Osteocyte (in vitro differentiated cells): ENCODE data around the gene FSCN2. TPM values are rescaled to one million over a fixed set of nuclear protein-coding genes. Genes with fewer than 3 reads are reported as not detected.

ENCODE experiments used
- DNase-seq: peaks from one replicate; pipeline ENCODE4 v3.0.0; 2021; ENCODE audit warnings: mixed read lengths; ENCODE audit not compliant: unreplicated experiment; ENCODE audit errors: extremely low spot score
- H3K27ac Mint-ChIP-seq: one replicate; pipeline ENCODE4 v1.8.0; 2021; ENCODE audit warnings: mild to moderate bottlenecking, mixed read lengths; ENCODE audit not compliant: unreplicated experiment
- H3K27me3 Mint-ChIP-seq: one replicate; pipeline ENCODE4 v1.8.0; 2021; ENCODE audit warnings: mixed read lengths; ENCODE audit not compliant: unreplicated experiment
- H3K36me3 Mint-ChIP-seq: one replicate; pipeline ENCODE4 v1.8.0; 2021; ENCODE audit warnings: mixed read lengths; ENCODE audit not compliant: unreplicated experiment
- H3K4me1 Mint-ChIP-seq: one replicate; pipeline ENCODE4 v1.8.0; 2021; ENCODE audit warnings: mixed read lengths; ENCODE audit not compliant: unreplicated experiment
- H3K4me3 Mint-ChIP-seq: one replicate; pipeline ENCODE4 v1.8.0; 2021; ENCODE audit warnings: mild to moderate bottlenecking, moderate library complexity, mixed read lengths; ENCODE audit not compliant: unreplicated experiment
- H3K9me3 Mint-ChIP-seq: one replicate; pipeline ENCODE4 v1.8.0; 2021; ENCODE audit warnings: mixed read lengths; ENCODE audit not compliant: unreplicated experiment
- CTCF ChIP-seq: fragments of 200-600 bp; sonication (generic); IDR thresholded peaks from 2 replicates; pipeline ENCODE4 v1.5.0; 2021; ENCODE audit warnings: antibody characterized with exemption, mild to moderate bottlenecking, moderate library complexity
- total RNA-seq: library from RNA; stranded (reverse); gene quantifications from 2 replicates; pipeline ENCODE4 v1.2.1, GENCODE V29; 2021

FSCN2 gene
- total RNA-seq, 1 donor from 2014 or later, result 3.0 TPM

- H3K27me3 Mint-ChIP-seq, result no peaks in the 10 kb centered on the region
- TF ChIP-seq CTCF, result no peak
Measured at GRCh38 chr17:81579821-81580321, 51.7 kb downstream of the FSCN2 start.

DNA sequence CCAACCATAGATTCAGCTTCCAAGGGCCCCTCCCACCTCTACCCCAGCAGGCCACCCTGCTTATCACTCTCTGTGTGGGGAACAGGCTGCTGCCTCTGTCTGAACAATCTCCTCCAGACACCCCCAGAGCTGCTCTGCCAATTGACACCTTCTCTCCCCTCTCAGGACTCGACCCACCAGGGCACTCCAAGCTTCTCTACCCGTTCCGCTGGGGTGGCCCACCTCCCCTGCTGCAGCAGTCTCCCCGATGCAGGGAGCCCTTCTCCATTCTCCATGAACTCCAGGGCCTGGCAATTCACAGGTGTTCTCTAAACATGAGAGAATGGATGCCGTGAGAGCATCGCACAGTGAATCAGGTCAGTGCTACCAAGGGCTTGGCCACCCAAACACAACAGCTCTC is 52.3 kb downstream of the FSCN2 start:
- no peaks in the 10 kb centered on the region for H3K9me3 Mint-ChIP-seq

More at GRCh38 chr17:81579821-81580321, 51.7 kb downstream of the FSCN2 start:
- Mint-ChIP-seq H3K27ac (peak overlapping the region; percentile 86), H3K4me1 (peaks cover 90% of the 10 kb centered on the region), H3K36me3 (peaks cover 37% of the 10 kb centered on the region), H3K4me3 (no peak overlapping the region), H3K9me3 (no peaks in the 10 kb centered on the region)
- DNase-seq, result no peak

DNA sequence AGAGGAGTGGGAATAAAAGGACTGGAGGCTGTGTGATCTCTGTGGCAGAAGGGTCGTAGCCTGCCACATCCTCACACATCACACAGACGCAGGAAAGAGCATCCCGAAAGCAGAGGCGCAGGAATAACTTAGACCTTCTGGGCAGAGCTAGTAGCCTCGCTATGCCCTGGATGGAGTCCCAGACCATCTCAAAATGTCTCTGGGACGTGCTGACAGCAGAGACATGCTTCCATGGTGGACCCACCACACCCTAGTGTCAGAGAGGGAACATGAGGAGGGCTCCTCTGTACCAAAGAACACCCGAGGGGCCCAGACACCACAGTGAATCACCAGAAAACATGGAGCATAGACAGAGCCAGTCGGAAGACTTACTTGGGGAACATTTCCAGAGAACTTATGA is 53.6 kb downstream of the FSCN2 start:
- peaks cover 41% of the 10 kb centered on the region for H3K36me3 Mint-ChIP-seq
- DNase-seq, result no peak
- H3K4me1 Mint-ChIP-seq, result peaks cover 85% of the 10 kb centered on the region
- no peaks in the 10 kb centered on the region for H3K27me3 Mint-ChIP-seq
- TF ChIP-seq CTCF, result no peak
- peak overlapping the region; percentile 38 for H3K27ac Mint-ChIP-seq
- no peaks in the 10 kb centered on the region for H3K9me3 Mint-ChIP-seq
- no peak overlapping the region for H3K4me3 Mint-ChIP-seq

More for the DNA sequence above, 52.3 kb downstream of the FSCN2 start:
- DNase-seq, result no peak
- H3K27ac Mint-ChIP-seq, result peak overlapping the region; percentile 86
- TF ChIP-seq CTCF, result no peak
- H3K27me3 Mint-ChIP-seq, result no peaks in the 10 kb centered on the region
- peaks cover 42% of the 10 kb centered on the region for H3K36me3 Mint-ChIP-seq
- H3K4me1 Mint-ChIP-seq, result peaks cover 92% of the 10 kb centered on the region
- H3K4me3 Mint-ChIP-seq, result no peak overlapping the region

GRCh38 chr17:81582341-81582740 is 54.2 kb downstream of the FSCN2 start:
- H3K27ac Mint-ChIP-seq, result peak overlapping the region; percentile 73

DNA sequence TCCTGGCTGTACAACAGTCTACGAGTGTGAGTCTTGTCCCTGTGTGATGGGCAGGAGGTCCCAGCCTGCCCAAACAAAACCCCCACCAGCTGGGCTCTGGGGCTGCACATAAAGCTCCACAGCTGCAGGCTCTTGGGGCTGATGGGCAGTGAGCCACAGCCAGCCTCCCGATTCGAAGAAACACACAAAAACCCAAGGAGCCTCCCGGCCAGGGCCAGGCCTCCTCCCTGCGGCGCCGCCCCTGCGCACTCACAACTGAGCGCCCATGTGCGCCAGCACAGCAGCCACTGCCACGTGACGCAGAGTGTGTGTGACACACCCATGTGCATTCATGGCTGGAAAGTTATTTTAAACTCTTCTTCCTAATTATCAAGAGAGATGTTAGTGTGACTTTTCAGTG is 54.6 kb downstream of the FSCN2 start:
- Mint-ChIP-seq H3K27ac (peak overlapping the region; percentile 73), H3K4me3 (no peak overlapping the region), H3K27me3 (no peaks in the 10 kb centered on the region), H3K36me3 (peaks cover 42% of the 10 kb centered on the region), H3K4me1 (peaks cover 76% of the 10 kb centered on the region), H3K9me3 (no peaks in the 10 kb centered on the region)
- no peak for TF ChIP-seq CTCF
- DNase-seq, result no peak

More at GRCh38 chr17:81582341-81582740, 54.2 kb downstream of the FSCN2 start:
- Mint-ChIP-seq H3K36me3 (peaks cover 43% of the 10 kb centered on the region), H3K27me3 (no peaks in the 10 kb centered on the region), H3K4me3 (no peak overlapping the region), H3K9me3 (no peaks in the 10 kb centered on the region), H3K4me1 (peaks cover 80% of the 10 kb centered on the region)
- no peak for TF ChIP-seq CTCF
- no peak for DNase-seq
